Measurements from ENCODE around the gene SGSM1. TPM values are rescaled to one million over a fixed set of nuclear protein-coding genes. Genes with fewer than 3 reads are reported as not detected.

Gene SGSM1
- total and polyA plus RNA-seq, 4 donors: 0.57 to 4.5 (median 2.7) TPM

- Histone ChIP-seq H3K4me3 (no peak overlapping the region), H3K36me3 (ENCODE audit: control insufficient read depth in 4 of 4, insufficient read depth in 4 of 4, low read length in 4 of 4) (no peaks in the 10 kb centered on the region), H3K9me3 (ENCODE audit: control insufficient read depth in 4 of 4, insufficient read depth in 3 of 4, low read length in 3 of 4) (no peaks in the 10 kb centered on the region), H3K27me3 (ENCODE audit: control insufficient read depth in 3 of 3, insufficient read depth in 3 of 3, low read length in 2 of 3) (no peaks in the 10 kb centered on the region), H3K4me1 (ENCODE audit: control insufficient read depth in 5 of 5, insufficient read depth in 5 of 5, low read length in 5 of 5) (peaks cover 0 to 11% (median 0%) of the 10 kb centered on the region in 5 donors), H3K9ac (ENCODE audit: insufficient read depth in 1 of 2, low read length in 2 of 2) (no peak overlapping the region), H3K27ac (ENCODE audit: low read depth in 1 of 2, low read length in 1 of 2) (no peak overlapping the region)
- ATAC-seq (ENCODE audit: insufficient read depth, low FRiP score): no peak
- TF ChIP-seq CTCF (IDR thresholded peaks at IDR 0.05; ENCODE audit: control extremely low read depth, extremely low read depth): no peak
- WGBS, 2 donors: 87 to 91% methylated on average over 4 of the region's 4 CpGs
- DNase-seq: no peak
Measured at GRCh38 chr22:24824915-24825314, 18.9 kb downstream of the SGSM1 start.

DNA sequence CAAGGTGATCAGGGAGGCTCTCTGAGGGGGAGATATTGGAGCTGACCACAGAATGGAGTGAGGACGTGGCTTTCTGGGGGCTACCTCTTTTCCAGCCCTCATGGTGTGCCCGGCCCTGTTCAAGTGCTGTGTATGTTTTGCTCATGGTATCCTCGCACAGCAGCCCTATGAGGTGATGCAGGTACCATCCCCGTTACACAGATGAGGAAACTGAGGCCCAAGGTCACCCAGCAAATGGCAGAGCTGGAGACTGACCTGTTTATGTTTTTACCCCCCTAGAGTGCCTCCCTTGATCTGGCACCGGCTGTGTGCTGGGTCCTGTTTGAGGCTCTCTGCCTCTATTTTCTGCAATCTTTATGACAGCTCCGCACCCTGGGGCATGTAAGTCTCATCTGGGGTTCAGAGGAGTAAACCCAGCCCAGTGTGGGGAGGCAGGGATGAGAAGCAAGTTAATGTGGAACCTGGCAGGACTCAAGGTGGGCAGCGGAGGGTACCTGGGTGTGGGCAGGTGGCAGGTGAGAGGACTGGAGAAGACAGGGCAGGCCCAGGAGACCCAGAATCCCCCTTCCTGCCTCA is 20.8 kb downstream of the SGSM1 start:
- H3K4me3 ChIP-seq: no peak overlapping the region
- WGBS, 2 donors: 87 to 92% methylated on average over 7 of the region's 7 CpGs
- ATAC-seq (ENCODE audit: insufficient read depth, low FRiP score): no peak

DNA sequence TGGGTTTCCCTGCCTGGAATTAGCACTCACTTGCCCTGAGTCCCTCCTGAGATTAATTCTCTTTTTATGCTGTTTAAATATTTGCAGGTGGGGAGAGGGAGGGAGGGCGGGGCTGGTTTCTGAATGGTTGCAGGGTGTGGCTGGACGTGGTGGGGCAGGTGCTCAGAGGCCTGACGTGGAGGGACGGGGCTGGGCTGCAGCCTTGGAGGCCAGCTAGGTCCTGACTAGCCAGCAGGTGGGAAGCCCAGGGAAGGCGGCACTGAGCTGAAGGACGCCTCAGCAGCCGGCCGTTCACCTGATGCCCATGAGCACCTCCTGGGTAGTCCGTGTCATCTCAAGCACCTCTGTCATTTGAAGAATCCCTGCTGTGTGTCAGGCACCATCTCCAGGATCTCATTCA is 21.3 kb downstream of the SGSM1 start:
- H3K9ac ChIP-seq (ENCODE audit: insufficient read depth in 1 of 2, low read length in 2 of 2): no peak overlapping the region
- H3K27ac ChIP-seq (ENCODE audit: low read depth in 1 of 2, low read length in 1 of 2): no peak overlapping the region
- no peak for TF ChIP-seq CTCF (IDR thresholded peaks at IDR 0.05; ENCODE audit: control extremely low read depth, extremely low read depth)
- no peaks in the 10 kb centered on the region for H3K9me3 ChIP-seq (ENCODE audit: control insufficient read depth in 4 of 4, insufficient read depth in 3 of 4, low read length in 3 of 4)
- no peak overlapping the region for H3K4me3 ChIP-seq
- DNase-seq (peak in 2 of 3 donors; percentile 63 to 67), ATAC-seq (ENCODE audit: insufficient read depth, low FRiP score) (no peak)
- 63 to 80% methylated on average over 9 of the region's 9 CpGs for WGBS, 2 donors
- H3K4me1 ChIP-seq (ENCODE audit: control insufficient read depth in 5 of 5, insufficient read depth in 5 of 5, low read length in 5 of 5): peaks cover 0 to 3% (median 0%) of the 10 kb centered on the region in 5 donors
- no peaks in the 10 kb centered on the region for H3K36me3 ChIP-seq (ENCODE audit: control insufficient read depth in 4 of 4, insufficient read depth in 4 of 4, low read length in 4 of 4)
- peaks cover 0 to 6% (median 3%) of the 10 kb centered on the region in 3 donors for H3K27me3 ChIP-seq (ENCODE audit: control insufficient read depth in 3 of 3, insufficient read depth in 3 of 3, low read length in 2 of 3)

More for the DNA sequence above, 20.8 kb downstream of the SGSM1 start:
- DNase-seq: no peak
- peaks cover 0 to 6% (median 3%) of the 10 kb centered on the region in 3 donors for H3K27me3 ChIP-seq (ENCODE audit: control insufficient read depth in 3 of 3, insufficient read depth in 3 of 3, low read length in 2 of 3)
- H3K9ac ChIP-seq (ENCODE audit: insufficient read depth in 1 of 2, low read length in 2 of 2): no peak overlapping the region
- H3K36me3 ChIP-seq (ENCODE audit: control insufficient read depth in 4 of 4, insufficient read depth in 4 of 4, low read length in 4 of 4): no peaks in the 10 kb centered on the region
- no peak for TF ChIP-seq CTCF (IDR thresholded peaks at IDR 0.05; ENCODE audit: control extremely low read depth, extremely low read depth)
- no peak overlapping the region for H3K27ac ChIP-seq (ENCODE audit: low read depth in 1 of 2, low read length in 1 of 2)
- no peaks in the 10 kb centered on the region for H3K9me3 ChIP-seq (ENCODE audit: control insufficient read depth in 4 of 4, insufficient read depth in 3 of 4, low read length in 3 of 4)
- peaks cover 0 to 3% (median 0%) of the 10 kb centered on the region in 5 donors for H3K4me1 ChIP-seq (ENCODE audit: control insufficient read depth in 5 of 5, insufficient read depth in 5 of 5, low read length in 5 of 5)

All from lung (tissue), 12 donors.